ENCODE results near the gene CENPU. TPM values are rescaled to one million over a fixed set of nuclear protein-coding genes. Genes with fewer than 3 reads are reported as not detected.

The CENPU gene
- polyA plus RNA-seq, 4 donors, result 1.6 to 17.2 (median 6.9) TPM

DNA sequence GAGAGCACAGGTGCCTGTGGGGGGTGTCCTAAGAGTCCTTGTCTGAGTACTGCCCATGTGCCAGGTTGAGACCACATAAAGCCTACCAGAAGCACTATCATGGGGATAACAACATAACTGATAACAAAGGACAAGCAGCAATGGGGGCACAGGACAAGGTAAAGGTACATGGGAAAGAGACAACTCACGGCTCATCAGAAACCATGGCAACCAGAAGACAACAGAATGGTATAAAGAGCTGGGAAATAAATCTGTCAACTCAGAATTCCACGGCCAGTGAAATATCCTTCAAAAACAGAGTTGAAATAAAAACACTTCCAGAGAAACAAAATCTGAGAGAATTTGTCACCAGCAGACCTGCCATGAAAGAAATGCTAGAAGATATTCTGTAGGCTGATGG, 20.0 kb downstream of the CENPU start:
- H3K27ac ChIP-seq (ENCODE audit: low read depth in 1 of 3, low read length in 2 of 3), result no peak overlapping the region
- 53 to 92% (median 92%) methylated on average over 2 of the region's 2 CpGs for WGBS, 3 donors
- H3K27me3 ChIP-seq (ENCODE audit: control insufficient read depth in 3 of 3, insufficient read depth in 3 of 3, low read length in 3 of 3), result no peaks in the 10 kb centered on the region
- DNase-seq (no peak), FAIRE-seq (no peak)
- no peaks in the 10 kb centered on the region for H3K9me3 ChIP-seq (ENCODE audit: control insufficient read depth in 2 of 2, insufficient read depth in 1 of 2, low read depth in 1 of 2, low read length in 1 of 2)
- peaks cover 0 to 18% (median 0%) of the 10 kb centered on the region in 3 donors for H3K36me3 ChIP-seq (ENCODE audit: control insufficient read depth in 3 of 3, insufficient read depth in 2 of 3, low read depth in 1 of 3, low read length in 3 of 3)
- no peak overlapping the region for H3K4me3 ChIP-seq (ENCODE audit: low read depth in 1 of 3, low read length in 3 of 3)
- no peaks in the 10 kb centered on the region for H3K4me1 ChIP-seq (ENCODE audit: control insufficient read depth in 3 of 3, insufficient read depth in 2 of 3, low read depth in 1 of 3, low read length in 2 of 3)

DNA sequence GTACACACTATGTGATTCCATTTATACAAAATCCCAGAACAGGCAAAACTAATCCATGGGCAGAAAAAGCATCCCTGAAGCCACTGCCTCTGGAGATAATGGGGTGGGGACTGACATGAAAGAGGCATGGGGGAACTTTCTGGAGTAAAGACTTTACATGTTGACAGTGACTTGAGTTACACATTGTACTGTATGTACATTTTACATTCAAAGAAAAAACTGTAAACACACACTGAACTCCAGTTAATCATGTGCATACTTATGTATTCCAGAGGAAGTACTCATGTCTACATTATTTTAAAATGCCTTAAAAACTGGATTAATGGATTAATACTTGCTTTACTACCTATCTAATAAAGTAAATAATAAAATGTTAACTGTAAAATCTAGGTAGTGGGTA, 21.6 kb downstream of the CENPU start:
- H3K27me3 ChIP-seq (ENCODE audit: control insufficient read depth in 3 of 3, insufficient read depth in 3 of 3, low read length in 3 of 3), result no peaks in the 10 kb centered on the region
- DNase-seq (no peak), FAIRE-seq (no peak)
- H3K4me1 ChIP-seq (ENCODE audit: control insufficient read depth in 3 of 3, insufficient read depth in 2 of 3, low read depth in 1 of 3, low read length in 2 of 3), result no peaks in the 10 kb centered on the region
- no peak overlapping the region for H3K27ac ChIP-seq (ENCODE audit: low read depth in 1 of 3, low read length in 2 of 3)
- H3K4me3 ChIP-seq (ENCODE audit: low read depth in 1 of 3, low read length in 3 of 3), result no peak overlapping the region
- no peaks in the 10 kb centered on the region for H3K9me3 ChIP-seq (ENCODE audit: control insufficient read depth in 2 of 2, insufficient read depth in 1 of 2, low read depth in 1 of 2, low read length in 1 of 2)
- H3K36me3 ChIP-seq (ENCODE audit: control insufficient read depth in 3 of 3, insufficient read depth in 2 of 3, low read depth in 1 of 3, low read length in 3 of 3), result peaks cover 0 to 15% (median 0%) of the 10 kb centered on the region in 3 donors

DNA sequence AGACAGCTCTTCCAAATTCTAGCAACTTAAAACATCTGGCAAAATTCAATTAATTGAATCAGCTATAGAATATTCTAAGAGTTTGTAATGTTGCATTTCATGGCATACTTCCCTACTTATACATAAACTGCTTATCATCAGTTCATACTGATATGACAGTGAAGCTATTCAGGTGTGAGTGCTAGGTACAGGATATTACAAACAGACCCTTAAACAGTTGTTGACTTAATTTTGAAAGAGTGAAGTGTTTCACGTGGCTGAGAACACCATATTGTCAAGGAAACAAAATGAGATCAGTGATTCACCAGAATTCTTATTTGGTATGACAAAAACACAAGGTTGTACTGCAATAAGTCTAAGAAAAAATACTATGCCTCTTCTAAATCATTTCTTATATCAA, 27.4 kb downstream of the CENPU start:
- FAIRE-seq (no peak), DNase-seq (no peak)
- Histone ChIP-seq H3K4me3 (ENCODE audit: low read depth in 1 of 3, low read length in 3 of 3) (no peak overlapping the region), H3K9me3 (ENCODE audit: control insufficient read depth in 2 of 2, insufficient read depth in 1 of 2, low read depth in 1 of 2, low read length in 1 of 2) (no peaks in the 10 kb centered on the region), H3K36me3 (ENCODE audit: control insufficient read depth in 3 of 3, insufficient read depth in 2 of 3, low read depth in 1 of 3, low read length in 3 of 3) (peaks cover 0 to 17% (median 0%) of the 10 kb centered on the region in 3 donors), H3K4me1 (ENCODE audit: control insufficient read depth in 3 of 3, insufficient read depth in 2 of 3, low read depth in 1 of 3, low read length in 2 of 3) (no peaks in the 10 kb centered on the region), H3K27me3 (ENCODE audit: control insufficient read depth in 3 of 3, insufficient read depth in 3 of 3, low read length in 3 of 3) (no peaks in the 10 kb centered on the region), H3K27ac (ENCODE audit: low read depth in 1 of 3, low read length in 2 of 3) (no peak overlapping the region)
- 74 to 79% (median 76%) methylated on average over 1 of the region's 1 CpG for WGBS, 3 donors

- no peak for DNase-seq
- no peaks in the 10 kb centered on the region for H3K27me3 ChIP-seq (ENCODE audit: control insufficient read depth in 3 of 3, insufficient read depth in 3 of 3, low read length in 3 of 3)
- no peaks in the 10 kb centered on the region for H3K4me1 ChIP-seq (ENCODE audit: control insufficient read depth in 3 of 3, insufficient read depth in 2 of 3, low read depth in 1 of 3, low read length in 2 of 3)
- H3K27ac ChIP-seq (ENCODE audit: low read depth in 1 of 3, low read length in 2 of 3), result no peak overlapping the region
- no peak for FAIRE-seq
- peaks cover 0 to 14% (median 0%) of the 10 kb centered on the region in 3 donors for H3K36me3 ChIP-seq (ENCODE audit: control insufficient read depth in 3 of 3, insufficient read depth in 2 of 3, low read depth in 1 of 3, low read length in 3 of 3)
- no peaks in the 10 kb centered on the region for H3K9me3 ChIP-seq (ENCODE audit: control insufficient read depth in 2 of 2, insufficient read depth in 1 of 2, low read depth in 1 of 2, low read length in 1 of 2)
- H3K4me3 ChIP-seq (ENCODE audit: low read depth in 1 of 3, low read length in 3 of 3), result no peak overlapping the region
- 72 to 81% (median 79%) methylated on average over 5 of the region's 5 CpGs for WGBS, 3 donors
Measured at GRCh38 chr4:184705692-184706091, 28.2 kb downstream of the CENPU start.

GRCh38 chr4:184702114-184702513, 31.8 kb downstream of the CENPU start:
- 96 to 100% (median 97%) methylated on average over 2 of the region's 2 CpGs for WGBS, 3 donors

DNA sequence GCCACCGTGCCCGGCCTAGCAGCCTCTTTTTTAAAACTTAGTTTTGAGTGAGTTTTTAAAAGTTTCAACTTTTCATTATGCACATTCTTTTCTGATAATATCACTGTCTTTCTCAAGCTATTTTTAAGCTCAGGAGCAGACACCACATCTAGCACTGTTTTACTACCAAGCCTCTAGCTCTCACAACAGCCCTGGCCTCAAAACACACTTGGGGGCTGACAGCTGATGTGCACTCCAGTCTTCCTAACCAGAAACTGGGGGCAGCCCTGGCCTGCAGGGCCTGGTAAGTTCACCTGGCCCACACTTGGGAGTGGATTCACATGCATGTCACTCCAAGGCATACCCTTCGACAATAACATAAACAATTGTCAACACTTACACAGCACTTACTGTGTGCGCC, 34.0 kb downstream of the CENPU start:
- no peaks in the 10 kb centered on the region for H3K27me3 ChIP-seq (ENCODE audit: control insufficient read depth in 3 of 3, insufficient read depth in 3 of 3, low read length in 3 of 3)
- WGBS, 3 donors, result 95 to 98% (median 97%) methylated on average over 4 of the region's 4 CpGs
- no peak for FAIRE-seq
- H3K4me3 ChIP-seq (ENCODE audit: low read depth in 1 of 3, low read length in 3 of 3), result no peak overlapping the region
- no peak for DNase-seq
- peaks cover 0 to 9% (median 2%) of the 10 kb centered on the region in 3 donors for H3K36me3 ChIP-seq (ENCODE audit: control insufficient read depth in 3 of 3, insufficient read depth in 2 of 3, low read depth in 1 of 3, low read length in 3 of 3)
- H3K9me3 ChIP-seq (ENCODE audit: control insufficient read depth in 2 of 2, insufficient read depth in 1 of 2, low read depth in 1 of 2, low read length in 1 of 2), result no peaks in the 10 kb centered on the region
- H3K4me1 ChIP-seq (ENCODE audit: control insufficient read depth in 3 of 3, insufficient read depth in 2 of 3, low read depth in 1 of 3, low read length in 2 of 3), result no peaks in the 10 kb centered on the region
- H3K27ac ChIP-seq (ENCODE audit: low read depth in 1 of 3, low read length in 2 of 3), result no peak overlapping the region

More at GRCh38 chr4:184702114-184702513, 31.8 kb downstream of the CENPU start:
- H3K27ac ChIP-seq (ENCODE audit: low read depth in 1 of 3, low read length in 2 of 3), result no peak overlapping the region
- H3K4me3 ChIP-seq (ENCODE audit: low read depth in 1 of 3, low read length in 3 of 3), result no peak overlapping the region
- H3K9me3 ChIP-seq (ENCODE audit: control insufficient read depth in 2 of 2, insufficient read depth in 1 of 2, low read depth in 1 of 2, low read length in 1 of 2), result no peaks in the 10 kb centered on the region
- peaks cover 0 to 6% (median 0%) of the 10 kb centered on the region in 3 donors for H3K36me3 ChIP-seq (ENCODE audit: control insufficient read depth in 3 of 3, insufficient read depth in 2 of 3, low read depth in 1 of 3, low read length in 3 of 3)
- no peak for DNase-seq
- no peak for FAIRE-seq
- H3K4me1 ChIP-seq (ENCODE audit: control insufficient read depth in 3 of 3, insufficient read depth in 2 of 3, low read depth in 1 of 3, low read length in 2 of 3), result no peaks in the 10 kb centered on the region
- H3K27me3 ChIP-seq (ENCODE audit: control insufficient read depth in 3 of 3, insufficient read depth in 3 of 3, low read length in 3 of 3), result no peaks in the 10 kb centered on the region

GRCh38 chr4:184697956-184698355, 35.9 kb downstream of the CENPU start:
- no peak overlapping the region for H3K27ac ChIP-seq (ENCODE audit: low read depth in 1 of 3, low read length in 2 of 3)
- no peak for FAIRE-seq
- 93 to 99% (median 96%) methylated on average over 3 of the region's 3 CpGs for WGBS, 3 donors
- H3K4me1 ChIP-seq (ENCODE audit: control insufficient read depth in 3 of 3, insufficient read depth in 2 of 3, low read depth in 1 of 3, low read length in 2 of 3), result no peaks in the 10 kb centered on the region
- no peaks in the 10 kb centered on the region for H3K27me3 ChIP-seq (ENCODE audit: control insufficient read depth in 3 of 3, insufficient read depth in 3 of 3, low read length in 3 of 3)
- no peaks in the 10 kb centered on the region for H3K9me3 ChIP-seq (ENCODE audit: control insufficient read depth in 2 of 2, insufficient read depth in 1 of 2, low read depth in 1 of 2, low read length in 1 of 2)
- DNase-seq, result no peak
- H3K36me3 ChIP-seq (ENCODE audit: control insufficient read depth in 3 of 3, insufficient read depth in 2 of 3, low read depth in 1 of 3, low read length in 3 of 3), result peaks cover 0 to 7% (median 3%) of the 10 kb centered on the region in 3 donors
- no peak overlapping the region for H3K4me3 ChIP-seq (ENCODE audit: low read depth in 1 of 3, low read length in 3 of 3)

GRCh38 chr4:184695178-184695896, 38.6 kb downstream of the CENPU start:
- Histone ChIP-seq H3K36me3 (ENCODE audit: control insufficient read depth in 3 of 3, insufficient read depth in 2 of 3, low read depth in 1 of 3, low read length in 3 of 3) (peaks cover 0 to 7% (median 3%) of the 10 kb centered on the region in 3 donors), H3K4me3 (ENCODE audit: low read depth in 1 of 3, low read length in 3 of 3) (no peak overlapping the region), H3K27ac (ENCODE audit: low read depth in 1 of 3, low read length in 2 of 3) (no peak overlapping the region), H3K4me1 (ENCODE audit: control insufficient read depth in 3 of 3, insufficient read depth in 2 of 3, low read depth in 1 of 3, low read length in 2 of 3) (no peaks in the 10 kb centered on the region), H3K9me3 (ENCODE audit: control insufficient read depth in 2 of 2, insufficient read depth in 1 of 2, low read depth in 1 of 2, low read length in 1 of 2) (no peaks in the 10 kb centered on the region), H3K27me3 (ENCODE audit: control insufficient read depth in 3 of 3, insufficient read depth in 3 of 3, low read length in 3 of 3) (no peaks in the 10 kb centered on the region)
- WGBS, 3 donors, result 84 to 96% (median 93%) methylated on average over 3 of the region's 3 CpGs
- DNase-seq (no peak), FAIRE-seq (no peak)

DNA sequence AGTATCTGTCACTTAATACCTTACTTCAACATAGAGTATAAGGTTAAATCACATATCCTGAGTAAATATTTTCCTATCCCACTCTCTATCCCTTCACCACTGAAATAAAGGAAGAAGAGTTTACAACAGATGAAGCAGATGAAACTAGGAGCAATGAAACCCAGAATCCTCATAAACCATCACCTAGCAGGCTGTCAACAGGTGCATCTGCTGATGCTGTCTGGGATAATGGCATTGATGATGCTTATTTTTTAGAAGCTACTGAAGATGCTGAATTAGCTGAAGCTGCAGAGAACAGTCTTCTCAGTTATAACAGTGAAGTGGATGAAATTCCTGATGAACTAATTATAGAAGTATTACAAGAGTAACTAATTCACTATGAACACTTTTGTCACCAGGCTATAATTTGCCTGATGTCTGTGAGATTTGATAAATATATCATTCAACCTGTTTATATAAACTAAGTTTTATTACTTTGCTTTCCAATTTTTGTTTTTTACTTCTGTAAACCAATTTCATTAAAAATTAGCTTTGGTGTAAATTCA, 39.4 kb downstream of the CENPU start:
- Histone ChIP-seq H3K36me3 (ENCODE audit: control insufficient read depth in 3 of 3, insufficient read depth in 2 of 3, low read depth in 1 of 3, low read length in 3 of 3) (peaks cover 0 to 7% (median 3%) of the 10 kb centered on the region in 3 donors), H3K4me3 (ENCODE audit: low read depth in 1 of 3, low read length in 3 of 3) (no peak overlapping the region), H3K9me3 (ENCODE audit: control insufficient read depth in 2 of 2, insufficient read depth in 1 of 2, low read depth in 1 of 2, low read length in 1 of 2) (no peaks in the 10 kb centered on the region), H3K27ac (ENCODE audit: low read depth in 1 of 3, low read length in 2 of 3) (no peak overlapping the region), H3K27me3 (ENCODE audit: control insufficient read depth in 3 of 3, insufficient read depth in 3 of 3, low read length in 3 of 3) (no peaks in the 10 kb centered on the region), H3K4me1 (ENCODE audit: control insufficient read depth in 3 of 3, insufficient read depth in 2 of 3, low read depth in 1 of 3, low read length in 2 of 3) (no peaks in the 10 kb centered on the region)
- FAIRE-seq (no peak), DNase-seq (no peak)

Data from small intestine (tissue), 7 donors.